Activated CD8-positive, alpha-beta memory T cell treated with anti-CD3 and anti-CD28 coated beads, Interleukin-2, amount 50 U/mL, for 24 hours (primary cell): ENCODE results near the gene FAM76B.
A peak's percentile ranks its signal among the peaks of the same experiment; 100 is the strongest.

Source experiments
- DNase-seq: peaks from one replicate; pipeline ENCODE4 v3.0.0-alpha.2; 2020; ENCODE audit errors: extremely low read depth

Gene FAM76B

GRCh38 chr11:95792200-95792599 lies 2.6 kb upstream of the FAM76B start:
- no peak for DNase-seq

- DNase-seq, result no peak
Observed at GRCh38 chr11:95791709-95792033, 2.1 kb upstream of the FAM76B start.

- no peak for DNase-seq
Observed at GRCh38 chr11:95790933-95791708, 1.5 kb upstream of the FAM76B start.

- peak; percentile 88 for DNase-seq
Observed at GRCh38 chr11:95790123-95790932, 746 bp upstream of the FAM76B start, which contains the start of gene CEP57. Gene CEP57, plus strand, starts transcription at chr11:95790498. Its CDS starts 201 bp downstream, at chr11:95790699.

- DNase-seq, result peak; percentile 1
Observed at GRCh38 chr11:95788921-95789505, 569 bp downstream of the FAM76B start.

GRCh38 chr11:95780544-95780943 lies 9.0 kb downstream of the FAM76B start:
- DNase-seq, result no peak

- DNase-seq, result no peak
Observed at GRCh38 chr11:95778699-95779098, 10.9 kb downstream of the FAM76B start.

GRCh38 chr11:95776859-95777258 lies 12.7 kb downstream of the FAM76B start:
- DNase-seq, result no peak

GRCh38 chr11:95768521-95768920 lies 21.1 kb downstream of the FAM76B start:
- no peak for DNase-seq

- DNase-seq, result no peak
Observed at GRCh38 chr11:95767498-95767897, 22.1 kb downstream of the FAM76B start.

GRCh38 chr11:95766701-95767100 lies 22.9 kb downstream of the FAM76B start:
- no peak for DNase-seq

GRCh38 chr11:95764267-95764898 lies 25.2 kb downstream of the FAM76B start:
- no peak for DNase-seq

GRCh38 chr11:95762534-95762933 lies 27.0 kb downstream of the FAM76B start:
- no peak for DNase-seq

- no peak for DNase-seq
Observed at GRCh38 chr11:95760941-95761340, 28.6 kb downstream of the FAM76B start.

- DNase-seq, result no peak
Observed at GRCh38 chr11:95751515-95751914, 38.1 kb downstream of the FAM76B start.

- no peak for DNase-seq
Observed at GRCh38 chr11:95750101-95750500, 39.5 kb downstream of the FAM76B start.

- no peak for DNase-seq
Observed at GRCh38 chr11:95739108-95739938, 50.3 kb downstream of the FAM76B start.

- no peak for DNase-seq
Observed at GRCh38 chr11:95736809-95737208, 52.8 kb downstream of the FAM76B start.

- no peak for DNase-seq
Observed at GRCh38 chr11:95736355-95736754, 53.2 kb downstream of the FAM76B start.

- DNase-seq, result no peak
Observed at GRCh38 chr11:95734009-95734572, 55.5 kb downstream of the FAM76B start.
